Erythroblast (primary cell): ENCODE data around the gene CDH8.

Source experiments
- GATA1 ChIP-seq: IDR thresholded peaks from 2 replicates; pipeline ENCODE4 v1.6.1; 2011; ENCODE audit warnings: low read depth, mild to moderate bottlenecking, control low read depth, low read length, moderate library complexity
- POLR2A ChIP-seq: IDR thresholded peaks from 2 replicates; pipeline ENCODE4 v1.6.1; 2011; ENCODE audit warnings: mild to moderate bottlenecking, low read length

GRCh38 chr16:61780161-61780560 is 256.1 kb downstream of the CDH8 start:
- TF ChIP-seq POLR2A (no peak), GATA1 (no peak)
